Trophoblast cell (in vitro differentiated cells and primary cell): ENCODE data around the gene PLEKHA7.

Experiments
- DNase-seq, 2 donors: peaks; one replicate each; pipeline ENCODE4 v3.0.0-alpha.2; 2016
- H2AFZ ChIP-seq: 2 replicates; pipeline ENCODE4 v1.6.1; 2013; ENCODE audit warnings: low read length, moderate library complexity, mild to moderate bottlenecking; ENCODE audit not compliant: insufficient read depth, poor library complexity
- H2AK5ac ChIP-seq: 2 replicates; pipeline ENCODE4 v1.6.1; 2013; ENCODE audit warnings: mild to moderate bottlenecking, low read length
- H2BK120ac ChIP-seq: 2 replicates; pipeline ENCODE4 v1.6.1; 2013; ENCODE audit warnings: low read length, mild to moderate bottlenecking, moderate library complexity; ENCODE audit not compliant: insufficient read depth, poor library complexity
- H2BK12ac ChIP-seq: 2 replicates; pipeline ENCODE4 v1.6.1; 2013; ENCODE audit warnings: mild to moderate bottlenecking, low read length, moderate library complexity
- H2BK5ac ChIP-seq: 2 replicates; pipeline ENCODE4 v1.6.1; 2013; ENCODE audit warnings: low read length, low read depth, moderate library complexity, mild to moderate bottlenecking; ENCODE audit not compliant: poor library complexity
- H3K14ac ChIP-seq: 2 replicates; pipeline ENCODE4 v1.6.1; 2013; ENCODE audit warnings: mild to moderate bottlenecking, low read length
- H3K18ac ChIP-seq: 2 replicates; pipeline ENCODE4 v1.6.1; 2013; ENCODE audit warnings: mild to moderate bottlenecking, low read length
- H3K23ac ChIP-seq: 2 replicates; pipeline ENCODE4 v1.6.1; 2013; ENCODE audit warnings: low read length
- H3K27ac ChIP-seq: 2 replicates; pipeline ENCODE4 v1.5.1; 2013; ENCODE audit warnings: low read depth, mild to moderate bottlenecking, inconsistent platforms, low read length, moderate library complexity
- H3K27me3 ChIP-seq: 2 replicates; pipeline ENCODE4 v1.6.1; 2013; ENCODE audit warnings: inconsistent platforms, mild to moderate bottlenecking, low read length, moderate library complexity; ENCODE audit not compliant: insufficient read depth
- H3K36me3 ChIP-seq, 2 experiments: 1 replicate in 1 of 2; 2 replicates in 1 of 2; pipeline ENCODE4 v1.6.1; 2013; ENCODE audit warnings: low read length in 2 of 2, mild to moderate bottlenecking in 2 of 2, moderate library complexity in 1 of 2; ENCODE audit not compliant: insufficient read depth in 2 of 2, control insufficient read depth in 1 of 2
- H3K4ac ChIP-seq: 2 replicates; pipeline ENCODE4 v1.6.1; 2013; ENCODE audit warnings: low read depth, mild to moderate bottlenecking, low read length, moderate library complexity
- H3K4me1 ChIP-seq, 2 experiments: 1 replicate in 1 of 2; 2 replicates in 1 of 2; pipeline ENCODE4 v1.6.1; 2013; ENCODE audit warnings: low read length in 2 of 2, mild to moderate bottlenecking in 2 of 2, moderate library complexity in 1 of 2; ENCODE audit not compliant: insufficient read depth in 2 of 2, control insufficient read depth in 1 of 2
- H3K4me2 ChIP-seq: 2 replicates; pipeline ENCODE4 v1.6.1; 2013; ENCODE audit warnings: inconsistent platforms, mild to moderate bottlenecking, low read length, moderate library complexity
- H3K4me3 ChIP-seq: 2 replicates; pipeline ENCODE4 v1.5.1; 2013; ENCODE audit warnings: mild to moderate bottlenecking, low read depth, low read length, inconsistent platforms
- H3K79me1 ChIP-seq: one replicate; pipeline ENCODE4 v1.6.1; 2013; ENCODE audit warnings: low read length
- H3K79me2 ChIP-seq: 2 replicates; pipeline ENCODE4 v1.6.1; 2013; ENCODE audit warnings: low read length, mild to moderate bottlenecking; ENCODE audit not compliant: control insufficient read depth, insufficient read depth, poor library complexity
- H3K9ac ChIP-seq: 2 replicates; pipeline ENCODE4 v1.6.1; 2013; ENCODE audit warnings: mild to moderate bottlenecking, low read length
- H3K9me3 ChIP-seq: 2 replicates; pipeline ENCODE4 v1.6.1; 2013; ENCODE audit warnings: low read depth, mild to moderate bottlenecking, control low read depth, inconsistent platforms, low read length; ENCODE audit not compliant: insufficient read depth
- H4K12ac ChIP-seq: 2 replicates; pipeline ENCODE4 v1.6.1; 2013; ENCODE audit warnings: low read depth, mild to moderate bottlenecking, low read length, moderate library complexity
- H4K8ac ChIP-seq: 2 replicates; pipeline ENCODE4 v1.6.1; 2013; ENCODE audit warnings: low read depth, mild to moderate bottlenecking, low read length, moderate library complexity
- H4K91ac ChIP-seq: one replicate; pipeline ENCODE4 v1.6.1; 2013; ENCODE audit warnings: low read depth, mild to moderate bottlenecking, low read length, moderate library complexity
- WGBS: extraction: QIAGEN DNeasy Blood & Tissue Kit; methylation state at CpG from one replicate; pipeline ENCODE4 v1.1.7; 2013; ENCODE audit warnings: missing lambda C conversion rate; ENCODE audit not compliant: insufficient read length, insufficient coverage; ENCODE audit errors: extremely low coverage; 5-methylcytosine and 5-hydroxymethylcytosine counted together

Gene PLEKHA7

DNA sequence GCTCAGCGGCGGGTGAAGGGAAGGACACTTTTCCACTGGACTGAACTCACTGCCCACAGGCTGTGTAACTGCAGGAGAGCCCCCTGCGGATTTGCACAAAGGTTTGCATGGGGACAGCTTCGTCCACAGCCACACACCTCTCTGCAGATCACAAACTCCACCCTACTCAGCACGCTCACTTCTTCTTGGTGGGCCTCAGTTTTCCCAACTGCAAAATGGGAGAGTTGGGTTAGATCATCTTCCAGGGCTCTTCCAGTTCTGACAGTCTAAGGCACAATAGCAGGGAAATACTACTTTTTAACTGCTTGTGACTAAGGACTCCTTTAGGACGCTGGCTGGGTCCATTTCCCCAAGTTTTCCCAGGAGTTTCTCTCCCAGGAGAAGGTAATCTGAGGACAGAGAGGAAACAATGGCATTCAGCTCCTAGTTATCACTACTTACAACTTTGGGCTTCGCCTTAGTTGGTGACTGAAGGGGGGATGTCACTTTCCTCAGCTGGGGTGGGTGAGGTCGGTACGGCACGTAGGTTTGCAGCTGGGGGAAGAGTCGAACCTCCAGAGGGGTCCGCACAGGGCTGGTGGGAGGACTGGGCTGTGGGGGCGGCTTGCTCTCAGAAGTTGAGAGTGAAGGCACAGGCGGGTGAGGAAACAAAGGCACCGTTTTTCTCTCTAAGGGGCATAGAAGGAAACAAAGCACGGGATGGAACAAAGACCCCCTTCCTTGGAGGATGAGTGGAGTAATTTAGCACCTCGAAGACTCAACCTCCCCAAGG is 220.0 kb downstream of the PLEKHA7 start:
- no peak overlapping the region for H3K27ac ChIP-seq
- H3K4me3 ChIP-seq: no peak overlapping the region
- no peak overlapping the region for H2AFZ ChIP-seq
- H3K4me2 ChIP-seq: no peak overlapping the region
- H4K8ac ChIP-seq: no peak overlapping the region
- H3K9me3 ChIP-seq: no peaks in the 10 kb centered on the region
- no peak overlapping the region for H2BK5ac ChIP-seq
- peaks cover 5 to 12% of the 10 kb centered on the region in 2 experiments for H3K4me1 ChIP-seq
- H3K14ac ChIP-seq: no peak overlapping the region
- WGBS: no CpG with 5 or more reads among the region's 17 CpGs
- H3K36me3 ChIP-seq: peaks cover 54 to 63% of the 10 kb centered on the region in 2 experiments
- no peak overlapping the region for H3K23ac ChIP-seq
- no peak overlapping the region for H3K4ac ChIP-seq
- H2BK120ac ChIP-seq: no peak overlapping the region
- H2AK5ac ChIP-seq: no peak overlapping the region
- no peak overlapping the region for H3K9ac ChIP-seq
- DNase-seq: no peak
- H4K12ac ChIP-seq: no peak overlapping the region
- no peak overlapping the region for H2BK12ac ChIP-seq
- no peaks in the 10 kb centered on the region for H3K27me3 ChIP-seq
- H4K91ac ChIP-seq: no peak overlapping the region
- H3K79me1 ChIP-seq: peaks cover 8% of the 10 kb centered on the region
- H3K18ac ChIP-seq: no peak overlapping the region
- no peaks in the 10 kb centered on the region for H3K79me2 ChIP-seq

DNA sequence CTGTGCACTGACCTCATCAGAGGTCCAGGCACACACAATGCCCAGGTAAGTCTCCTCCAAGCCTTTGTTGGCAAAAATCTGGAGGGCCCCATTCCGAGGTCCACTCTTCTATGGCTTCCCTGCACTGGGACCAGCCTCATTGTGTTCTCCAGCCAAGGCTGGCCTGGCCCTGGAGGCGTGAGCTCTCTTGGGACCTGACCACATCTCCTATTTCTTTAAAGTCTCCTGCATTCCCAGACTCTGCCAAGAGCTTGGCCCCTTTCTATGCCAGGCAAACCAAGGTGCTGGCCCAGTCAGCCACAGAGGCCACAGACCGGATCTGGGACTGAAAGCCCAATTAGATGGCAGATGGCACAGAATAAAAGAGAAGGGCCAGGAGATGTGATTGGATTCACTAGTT is 220.7 kb downstream of the PLEKHA7 start:
- DNase-seq: no peak
- Histone ChIP-seq H2BK120ac (no peak overlapping the region), H3K18ac (no peak overlapping the region), H2BK12ac (no peak overlapping the region), H4K8ac (no peak overlapping the region), H3K27me3 (no peaks in the 10 kb centered on the region), H3K9me3 (no peaks in the 10 kb centered on the region), H4K12ac (no peak overlapping the region), H4K91ac (no peak overlapping the region), H3K9ac (no peak overlapping the region), H3K36me3 (peaks cover 61 to 70% of the 10 kb centered on the region in 2 experiments), H3K4ac (no peak overlapping the region), H2AK5ac (no peak overlapping the region), H3K4me2 (no peak overlapping the region), H2BK5ac (no peak overlapping the region), H3K4me1 (peaks cover 5 to 14% of the 10 kb centered on the region in 2 experiments), H3K4me3 (no peak overlapping the region), H3K23ac (no peak overlapping the region), H3K27ac (no peak overlapping the region), H2AFZ (no peak overlapping the region), H3K79me1 (peaks cover 8% of the 10 kb centered on the region), H3K79me2 (no peaks in the 10 kb centered on the region), H3K14ac (no peak overlapping the region)
- no CpG with 5 or more reads among the region's 3 CpGs for WGBS

DNA sequence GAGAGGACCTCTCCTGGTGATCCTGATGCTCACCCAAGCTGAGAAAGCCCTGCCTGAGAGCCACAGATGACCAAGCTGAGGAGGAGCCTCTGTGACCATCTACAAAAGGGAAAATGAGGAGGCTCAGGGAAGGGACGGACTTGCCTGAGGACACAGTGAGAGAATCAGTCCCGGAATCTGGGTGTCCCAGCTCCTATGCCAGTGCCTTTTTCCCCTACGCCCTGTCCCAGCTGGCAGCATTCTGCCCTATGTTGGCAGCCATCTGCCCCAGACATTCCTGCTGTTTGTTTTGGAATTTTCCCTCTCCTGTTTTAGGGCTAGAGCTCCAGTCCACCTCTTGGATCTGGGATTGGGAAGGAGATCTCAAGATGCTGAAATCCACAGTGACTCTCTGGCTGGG is 221.2 kb downstream of the PLEKHA7 start:
- H2AK5ac ChIP-seq: no peak overlapping the region
- H3K18ac ChIP-seq: no peak overlapping the region
- H2BK5ac ChIP-seq: no peak overlapping the region
- no peak for DNase-seq
- no peaks in the 10 kb centered on the region for H3K79me2 ChIP-seq
- H4K8ac ChIP-seq: no peak overlapping the region
- peaks cover 5 to 16% of the 10 kb centered on the region in 2 experiments for H3K4me1 ChIP-seq
- H3K9me3 ChIP-seq: no peaks in the 10 kb centered on the region
- no peak overlapping the region for H2BK120ac ChIP-seq
- H4K12ac ChIP-seq: no peak overlapping the region
- H3K9ac ChIP-seq: no peak overlapping the region
- no peak overlapping the region for H3K4me2 ChIP-seq
- no peaks in the 10 kb centered on the region for H3K27me3 ChIP-seq
- no peak overlapping the region for H3K14ac ChIP-seq
- H3K4ac ChIP-seq: no peak overlapping the region
- no peak overlapping the region for H2BK12ac ChIP-seq
- no peak overlapping the region for H3K23ac ChIP-seq
- H3K27ac ChIP-seq: no peak overlapping the region
- no peak overlapping the region for H4K91ac ChIP-seq
- H3K79me1 ChIP-seq: peaks cover 8% of the 10 kb centered on the region
- H3K4me3 ChIP-seq: no peak overlapping the region
- no peak overlapping the region for H2AFZ ChIP-seq
- peaks cover 59 to 70% of the 10 kb centered on the region in 2 experiments for H3K36me3 ChIP-seq
- WGBS: no CpG with 5 or more reads among the region's 3 CpGs

DNA sequence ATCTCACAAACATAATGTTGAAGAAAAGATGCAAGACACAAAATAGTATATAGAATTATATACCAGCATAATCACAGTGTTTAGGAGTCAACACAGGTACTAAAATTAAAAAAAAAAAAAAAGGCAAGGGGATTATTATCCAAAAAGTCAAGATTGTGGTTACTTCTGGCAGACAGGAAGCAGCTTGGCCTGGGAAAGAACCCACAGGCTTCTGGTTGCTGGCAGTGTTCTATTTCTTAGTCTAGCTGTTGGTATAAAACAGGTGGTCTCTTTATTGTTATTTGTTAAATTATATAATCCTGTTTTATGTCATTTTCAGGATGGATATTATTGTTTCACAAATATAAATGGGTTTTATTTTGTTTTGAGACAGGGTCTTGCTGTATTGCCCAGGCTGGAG is 221.8 kb downstream of the PLEKHA7 start:
- Histone ChIP-seq H3K14ac (no peak overlapping the region), H4K12ac (no peak overlapping the region), H2AK5ac (no peak overlapping the region), H2BK5ac (no peak overlapping the region), H3K4me2 (no peak overlapping the region), H2AFZ (no peak overlapping the region), H2BK120ac (no peak overlapping the region), H3K18ac (no peak overlapping the region), H3K27ac (no peak overlapping the region), H3K4me1 (peaks cover 5 to 16% of the 10 kb centered on the region in 2 experiments), H4K91ac (no peak overlapping the region), H3K23ac (no peak overlapping the region), H3K79me1 (peaks cover 8% of the 10 kb centered on the region), H3K4ac (no peak overlapping the region), H3K36me3 (peaks cover 54 to 66% of the 10 kb centered on the region in 2 experiments), H3K79me2 (no peaks in the 10 kb centered on the region), H3K9ac (no peak overlapping the region), H3K27me3 (no peaks in the 10 kb centered on the region), H3K4me3 (no peak overlapping the region), H3K9me3 (no peaks in the 10 kb centered on the region), H4K8ac (no peak overlapping the region), H2BK12ac (no peak overlapping the region)
- DNase-seq: no peak
